ENCODE results near the gene ZDHHC14. TPM values are rescaled to one million over a fixed set of nuclear protein-coding genes. Genes with fewer than 3 reads are reported as not detected.
A peak's percentile ranks its signal among the peaks of the same experiment; 100 is the strongest.

The ZDHHC14 gene
- total RNA-seq, 1 donor from 2014 or later = 6.5 TPM

- no peak for DNase-seq
Measured at GRCh38 chr6:157648561-157648960, 267.6 kb downstream of the ZDHHC14 start.

DNA sequence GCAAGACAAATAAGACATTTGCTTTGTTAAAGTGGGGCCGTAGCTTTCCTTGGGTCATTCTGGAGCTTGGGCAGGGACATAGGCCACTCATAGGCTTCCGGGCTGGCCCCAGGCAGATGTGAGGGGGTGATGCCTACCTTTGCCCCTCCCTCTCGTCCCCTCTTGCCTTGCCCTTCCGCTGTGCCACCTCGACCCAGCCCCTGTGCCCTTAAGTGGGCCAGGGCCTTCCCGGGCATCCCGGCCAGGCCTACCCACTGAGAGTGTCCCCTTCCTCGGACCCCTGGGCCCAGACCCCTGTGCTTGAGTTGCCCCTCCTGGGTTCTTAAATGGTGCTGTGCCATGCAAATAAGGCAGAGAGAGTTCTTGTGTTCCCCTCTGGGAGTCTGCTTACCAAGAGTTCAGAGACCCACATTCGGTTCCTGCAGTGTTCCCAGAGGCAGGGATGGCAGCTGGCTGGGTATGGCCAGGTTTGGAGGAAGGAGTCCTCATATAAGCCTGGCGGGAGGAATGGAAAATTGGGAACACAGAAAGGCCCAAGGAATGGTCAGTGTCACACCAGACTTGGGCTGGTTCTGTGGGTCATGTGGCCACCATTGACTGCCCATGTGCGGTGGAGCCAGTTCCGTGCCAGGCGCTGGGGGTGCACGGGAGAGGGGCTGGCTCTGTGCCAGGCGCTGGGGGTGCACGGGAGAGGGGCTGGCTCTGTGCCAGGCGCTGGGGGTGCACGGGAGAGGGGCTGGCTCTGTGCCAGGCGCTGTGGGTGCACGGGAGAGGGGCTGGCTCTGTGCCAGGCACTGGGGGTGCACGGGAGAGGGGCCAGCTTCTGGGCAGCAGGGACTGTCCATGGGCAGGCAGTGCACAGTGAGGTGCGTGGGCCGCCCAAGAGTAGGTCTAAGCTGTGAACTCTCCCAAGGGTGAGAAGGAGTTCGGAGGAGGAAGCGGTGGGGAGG, 268.6 kb downstream of the ZDHHC14 start:
- peak; percentile 40 for DNase-seq

- DNase-seq = peak; percentile 86
Measured at GRCh38 chr6:157650261-157650640, 269.3 kb downstream of the ZDHHC14 start.

DNA sequence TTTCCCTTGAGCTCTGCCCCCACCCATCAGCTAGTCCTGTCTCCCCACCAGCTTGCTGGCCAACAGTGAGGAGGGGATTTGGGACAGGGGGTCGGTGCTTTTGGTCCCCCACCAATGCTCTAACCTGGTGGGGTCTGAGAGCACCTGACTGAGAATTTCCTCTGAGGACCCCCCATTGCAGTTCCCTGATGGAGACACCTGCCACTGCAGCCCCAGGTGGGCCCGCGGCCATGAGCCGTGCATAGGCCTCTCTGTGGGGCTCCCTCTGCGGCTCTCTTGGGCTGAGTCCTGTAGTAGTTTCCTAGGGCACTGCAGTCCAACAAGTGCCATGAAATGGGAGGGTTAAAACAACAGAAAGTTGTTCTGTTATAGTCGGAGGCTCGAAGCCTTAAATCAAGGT, 269.8 kb downstream of the ZDHHC14 start:
- DNase-seq = no peak

DNA sequence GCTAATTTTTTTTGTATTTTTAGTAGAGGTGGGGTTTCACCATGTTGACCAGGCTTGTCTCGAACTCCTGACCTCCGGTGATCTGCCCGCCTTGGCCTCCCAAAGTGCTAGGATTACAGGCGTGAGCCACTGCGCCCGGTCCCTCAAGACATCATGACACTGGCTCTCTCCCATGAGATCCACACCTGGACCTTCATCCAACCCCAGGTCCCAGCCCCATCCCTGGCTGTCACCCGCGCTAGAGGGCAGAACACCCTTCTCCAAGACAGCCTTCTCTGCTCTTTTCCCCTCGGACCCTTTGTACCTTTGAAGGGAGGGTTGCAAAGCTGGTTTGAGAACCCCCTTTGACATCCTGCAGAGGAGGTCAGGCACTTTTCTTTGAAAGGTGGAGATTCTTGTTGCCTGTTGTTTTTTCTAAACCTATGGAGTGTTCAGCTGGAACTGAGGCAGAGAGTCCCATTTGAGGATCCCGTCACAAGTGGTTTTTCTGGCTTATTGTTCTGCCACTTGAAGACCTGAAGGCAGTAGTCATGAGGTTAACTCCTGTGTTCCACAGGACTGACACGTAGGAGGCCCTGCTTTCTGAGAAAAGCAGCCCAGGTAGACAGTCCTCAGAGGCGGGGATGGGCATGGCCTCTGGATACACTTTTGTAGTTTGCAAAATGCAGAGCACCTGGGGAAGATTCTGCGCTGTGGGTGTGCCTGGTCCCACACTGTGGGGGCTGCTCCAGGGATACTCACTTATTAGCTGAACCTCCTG, 270.9 kb downstream of the ZDHHC14 start:
- DNase-seq = no peak

DNA sequence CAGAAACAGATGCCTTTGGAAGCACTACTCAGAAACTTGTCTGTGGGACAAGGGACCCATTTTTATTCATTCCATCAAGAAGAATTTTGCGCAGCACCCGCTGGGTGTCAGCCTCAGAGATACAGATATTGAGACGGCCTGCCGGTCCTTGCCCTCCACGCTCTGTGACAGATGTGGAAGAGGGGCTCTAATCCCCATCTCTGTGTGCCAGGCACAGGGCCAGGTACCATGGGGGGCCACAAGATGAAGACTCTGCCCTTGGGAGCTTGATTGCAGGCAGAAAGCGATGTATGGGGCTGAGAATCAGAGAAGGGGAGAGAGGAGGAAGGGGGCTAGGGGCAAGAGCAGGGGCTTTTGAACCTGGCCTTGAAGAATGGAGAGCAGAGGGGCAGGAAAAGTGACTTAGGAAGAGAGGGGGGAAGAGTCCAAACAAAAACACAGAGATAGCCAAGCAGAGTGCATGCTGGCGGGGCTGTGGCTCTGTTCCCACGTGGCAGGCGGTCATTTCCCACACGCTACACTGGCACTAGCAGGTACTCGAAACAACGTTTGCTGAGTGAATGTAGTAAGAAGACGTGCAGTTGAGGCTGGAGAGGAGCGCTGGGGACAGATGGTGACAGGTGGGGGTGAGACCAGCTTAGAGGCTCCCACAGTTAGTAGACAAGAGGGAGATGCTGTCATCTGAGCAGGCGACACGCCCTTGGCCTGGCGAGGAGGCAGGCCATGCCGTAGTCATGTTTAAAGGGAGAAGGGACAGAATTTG, 271.8 kb downstream of the ZDHHC14 start:
- no peak for DNase-seq

DNA sequence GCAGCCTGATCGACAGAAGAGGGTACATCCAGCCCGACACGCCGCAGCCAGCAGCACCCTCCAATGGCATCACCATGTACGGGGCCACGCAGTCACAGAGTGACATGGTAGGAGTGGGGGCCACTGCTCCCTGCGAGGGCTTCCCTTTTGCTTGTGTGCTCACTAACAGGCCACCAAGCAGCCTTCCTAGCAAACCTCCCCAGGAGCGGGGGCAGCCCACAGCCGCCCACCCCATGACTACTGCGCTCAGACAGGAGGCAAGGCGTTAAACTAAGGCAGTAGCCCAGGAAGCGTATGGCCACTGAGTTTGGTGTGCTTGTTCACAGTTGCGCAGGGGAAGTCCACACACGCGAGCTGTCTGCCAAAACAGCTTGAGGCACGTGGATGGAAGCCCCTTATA, 272.5 kb downstream of the ZDHHC14 start:
- DNase-seq = no peak

DNA sequence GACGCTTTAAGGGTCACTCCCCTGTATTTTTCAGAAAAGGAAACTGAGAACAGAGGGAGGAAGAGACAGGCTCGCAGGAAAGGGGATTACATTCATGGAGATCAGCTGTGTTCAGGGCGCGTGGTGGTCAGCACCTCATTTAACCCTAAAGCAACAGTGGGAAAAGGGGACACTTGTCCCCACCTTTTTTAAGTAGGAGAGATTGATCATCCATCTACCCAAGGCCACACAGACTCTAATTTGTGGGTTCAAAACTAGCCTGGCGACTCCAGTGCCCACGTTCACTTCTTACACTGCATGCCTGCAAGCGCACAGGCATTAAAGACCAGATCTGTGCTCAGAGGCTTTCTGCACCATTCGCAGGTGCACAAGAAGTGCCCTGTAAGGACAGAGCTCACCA, 274.1 kb downstream of the ZDHHC14 start:
- no peak for DNase-seq

DNA sequence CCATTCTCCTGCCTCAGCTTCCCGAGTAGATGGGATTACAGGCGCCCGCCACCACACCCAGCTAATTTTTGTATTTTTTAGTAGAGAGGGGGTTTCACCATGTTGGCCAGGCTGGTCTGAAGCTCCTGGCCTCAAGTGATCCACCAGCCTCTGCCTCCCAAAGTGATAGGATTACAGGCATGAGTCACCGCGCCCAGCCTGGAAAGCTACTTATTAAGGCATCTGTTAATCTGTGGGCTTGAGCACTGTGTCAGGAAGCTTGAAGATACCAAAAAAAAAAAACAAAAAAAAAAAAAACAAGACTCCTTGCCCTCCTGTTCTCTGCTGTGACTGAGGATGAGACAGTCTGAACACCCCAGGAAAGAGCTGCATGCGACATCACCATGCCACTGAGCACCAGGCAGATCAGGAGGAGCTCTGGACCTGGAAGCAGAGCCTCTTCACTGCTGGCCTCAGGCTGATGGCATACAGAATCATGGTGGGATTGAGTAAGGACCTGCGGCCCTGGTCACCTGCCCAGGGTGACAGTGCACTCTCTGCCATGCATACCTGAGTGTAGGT, 275.5 kb downstream of the ZDHHC14 start:
- DNase-seq = no peak

DNA sequence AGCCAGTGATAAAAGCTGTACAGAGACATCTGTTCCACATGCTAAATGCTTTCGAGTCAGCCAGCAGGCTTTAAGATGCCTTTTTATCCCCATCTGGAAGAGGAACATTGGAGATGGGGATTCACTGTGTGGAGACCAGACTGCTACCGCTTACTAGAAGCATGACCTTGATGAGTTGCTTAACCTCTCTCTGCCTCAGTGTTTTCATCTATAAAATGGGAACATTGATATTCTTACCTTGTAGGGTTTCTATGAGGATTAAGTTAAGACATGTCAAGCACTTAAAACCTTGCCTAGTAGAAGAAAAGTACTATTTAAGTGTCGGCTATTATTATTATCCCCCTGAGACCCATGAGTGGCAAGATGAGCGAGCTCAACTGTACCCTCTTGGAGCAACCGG, 276.8 kb downstream of the ZDHHC14 start:
- DNase-seq = no peak

DNA sequence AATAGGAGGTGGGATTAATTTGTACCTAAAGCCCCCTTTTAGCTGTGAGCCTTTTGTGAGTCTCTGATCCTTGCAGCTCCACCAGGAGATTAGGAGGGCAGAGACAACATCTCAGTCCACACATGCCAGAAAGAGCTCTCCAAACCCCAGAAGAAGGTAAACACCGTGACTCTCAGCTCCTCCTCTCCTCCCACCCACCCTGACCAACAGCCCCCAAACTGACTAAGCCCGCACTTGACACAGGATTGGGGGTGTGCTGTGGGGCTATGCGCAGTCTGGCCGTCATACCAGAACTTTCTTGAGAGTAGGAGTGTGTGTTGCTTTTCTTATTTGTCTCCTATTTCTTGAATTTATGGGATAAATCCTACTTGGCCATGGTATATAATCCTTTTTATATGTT, 277.3 kb downstream of the ZDHHC14 start:
- no peak for DNase-seq

DNA sequence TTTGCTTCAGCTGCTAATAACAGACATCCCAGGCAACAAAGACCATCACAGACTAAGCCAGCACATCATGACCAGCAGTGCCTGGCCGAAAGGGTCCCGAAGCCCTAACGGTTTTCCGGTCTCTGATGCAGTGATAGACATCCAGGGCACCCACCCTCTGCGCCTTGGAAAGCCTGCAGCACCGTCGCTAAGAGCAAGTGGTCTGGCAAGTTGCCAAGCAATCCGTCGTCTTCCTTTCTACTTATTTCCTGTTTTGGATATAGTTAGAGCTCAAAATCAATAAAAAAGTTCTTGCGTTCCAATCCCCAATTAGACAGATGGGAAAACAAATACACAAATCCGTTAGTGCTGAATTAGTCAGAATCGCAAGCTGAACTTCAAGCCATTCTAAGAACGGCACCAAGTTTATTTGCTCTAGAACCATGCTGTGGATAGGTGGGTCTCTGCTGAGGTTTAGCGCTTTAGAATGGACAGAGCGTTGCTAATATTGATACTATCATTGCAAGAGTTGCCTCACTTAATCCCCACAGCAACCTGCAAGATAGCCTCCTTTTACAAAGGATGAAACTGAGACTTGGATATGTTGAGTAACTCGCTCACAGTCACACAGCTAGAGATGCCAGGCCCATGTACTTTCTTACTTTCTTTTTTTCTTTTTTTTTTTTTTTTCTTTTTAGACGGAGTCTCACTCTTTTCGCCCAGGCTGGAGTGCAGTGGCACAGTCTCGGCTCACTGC, 278.7 kb downstream of the ZDHHC14 start:
- no peak for DNase-seq

DNA sequence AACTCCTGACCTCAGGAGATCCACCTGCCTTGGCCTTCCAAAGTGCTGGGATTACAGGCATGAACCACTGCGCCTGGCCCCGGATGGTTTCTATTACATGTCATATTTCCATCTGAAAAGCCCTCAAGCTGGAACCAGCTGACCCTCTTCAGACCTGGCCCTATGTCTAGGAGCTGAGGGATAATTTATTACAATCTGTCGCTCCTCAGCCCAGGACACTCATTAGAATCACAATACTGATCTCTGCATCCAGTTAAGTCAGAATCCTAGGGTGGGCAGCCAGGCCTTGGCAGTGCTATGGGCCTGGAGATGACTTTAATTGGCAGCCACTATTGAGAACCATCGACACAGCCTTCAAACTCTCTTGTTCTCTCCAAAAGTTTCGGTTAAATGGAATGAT, 279.4 kb downstream of the ZDHHC14 start:
- DNase-seq = no peak

- DNase-seq = no peak
Measured at GRCh38 chr6:157661652-157662051, 280.7 kb downstream of the ZDHHC14 start.

- DNase-seq = no peak
Measured at GRCh38 chr6:157663261-157663660, 282.3 kb downstream of the ZDHHC14 start.

DNA sequence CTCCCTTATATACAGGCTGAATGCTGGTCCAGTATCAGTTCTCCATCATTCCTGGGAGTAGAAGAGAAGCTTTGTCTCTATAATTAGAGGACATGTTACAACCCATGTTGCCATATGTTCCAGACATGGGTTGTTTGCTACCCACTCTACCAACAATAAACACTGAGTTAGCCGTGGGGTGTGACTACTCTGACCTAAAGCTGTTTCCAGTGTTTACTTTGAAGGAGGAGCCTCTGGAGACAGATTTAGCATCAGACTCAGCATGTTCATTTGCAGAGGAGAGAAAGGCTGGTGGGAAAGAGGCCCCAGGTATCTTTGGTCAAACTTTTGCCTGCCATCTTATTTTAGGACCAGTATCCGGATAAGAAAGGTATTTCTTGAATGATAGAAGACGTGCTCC, 284.2 kb downstream of the ZDHHC14 start:
- DNase-seq = no peak

DNA sequence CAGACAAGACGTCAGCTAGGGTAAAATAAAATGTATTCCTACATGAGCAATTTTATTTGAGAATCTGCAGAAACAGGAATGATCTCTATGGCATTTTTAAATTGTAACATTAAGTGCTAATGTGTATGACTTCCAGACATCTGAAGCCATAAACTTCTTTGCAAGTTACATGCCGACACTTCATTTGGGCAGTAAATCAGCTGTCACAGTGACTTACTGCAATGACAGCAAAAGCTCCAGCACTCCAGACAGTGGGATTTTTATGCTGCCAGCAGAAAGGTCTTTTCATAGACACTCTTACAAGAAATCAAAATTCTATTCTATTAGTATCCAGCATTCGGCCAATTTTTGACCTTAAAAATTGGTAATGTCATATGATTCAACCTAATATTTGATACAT, 285.7 kb downstream of the ZDHHC14 start:
- DNase-seq = no peak

- peak; percentile 91 for DNase-seq
Measured at GRCh38 chr6:157667211-157668008, 286.4 kb downstream of the ZDHHC14 start.

- no peak for DNase-seq
Measured at GRCh38 chr6:157668009-157668401, 287.0 kb downstream of the ZDHHC14 start.

- DNase-seq = no peak
Measured at GRCh38 chr6:157668713-157669112, 287.7 kb downstream of the ZDHHC14 start.

GRCh38 chr6:157669323-157669722, 288.3 kb downstream of the ZDHHC14 start:
- no peak for DNase-seq

Measured in tongue (tissue), 2 donors.